GM21515 (cell line): ENCODE data around the gene PPFIA2.

Source experiments
- ATAC-seq: cut with Tn5 transposase; IDR thresholded peaks from one replicate; pipeline ENCODE4 v1.9.1; 2021; ENCODE audit not compliant: unreplicated experiment

The PPFIA2 gene

GRCh38 chr12:81564237-81564636 is 194.9 kb downstream of the PPFIA2 start:
- no peak for ATAC-seq

- ATAC-seq, result no peak
These were observed 201.1 kb downstream of the PPFIA2 start for GRCh38 chr12:81558031-81558430.

GRCh38 chr12:81546811-81547210 is 212.3 kb downstream of the PPFIA2 start:
- ATAC-seq, result no peak

- no peak for ATAC-seq
These were observed 215.5 kb downstream of the PPFIA2 start for GRCh38 chr12:81543621-81544139.

- no peak for ATAC-seq
These were observed 216.8 kb downstream of the PPFIA2 start for GRCh38 chr12:81542065-81543010.

- ATAC-seq, result no peak
These were observed 218.0 kb downstream of the PPFIA2 start for GRCh38 chr12:81541121-81541520.

GRCh38 chr12:81539279-81539678 is 219.9 kb downstream of the PPFIA2 start:
- ATAC-seq, result no peak

- ATAC-seq, result no peak
These were observed 226.1 kb downstream of the PPFIA2 start for GRCh38 chr12:81533054-81533453.

GRCh38 chr12:81530352-81530751 is 228.8 kb downstream of the PPFIA2 start:
- ATAC-seq, result no peak

GRCh38 chr12:81520064-81520945 is 238.8 kb downstream of the PPFIA2 start:
- peak; percentile 82 for ATAC-seq

- ATAC-seq, result no peak
These were observed 240.5 kb downstream of the PPFIA2 start for GRCh38 chr12:81518638-81519037.

GRCh38 chr12:81517296-81517695 is 241.9 kb downstream of the PPFIA2 start:
- ATAC-seq, result no peak

- no peak for ATAC-seq
These were observed 256.0 kb downstream of the PPFIA2 start for GRCh38 chr12:81502912-81503695.

GRCh38 chr12:81500788-81501187 is 258.4 kb downstream of the PPFIA2 start:
- ATAC-seq, result no peak

GRCh38 chr12:81499809-81500208 is 259.3 kb downstream of the PPFIA2 start:
- no peak for ATAC-seq

GRCh38 chr12:81492131-81492720 is 266.9 kb downstream of the PPFIA2 start:
- no peak for ATAC-seq

- ATAC-seq, result no peak
These were observed 286.2 kb downstream of the PPFIA2 start for GRCh38 chr12:81472934-81473333.

GRCh38 chr12:81470923-81471322 is 288.2 kb downstream of the PPFIA2 start:
- ATAC-seq, result no peak

- no peak for ATAC-seq
These were observed 290.9 kb downstream of the PPFIA2 start for GRCh38 chr12:81468206-81468605.

- ATAC-seq, result no peak
These were observed 293.3 kb downstream of the PPFIA2 start for GRCh38 chr12:81465876-81466275.
